NCI-H2107 treated with DMSO at 0.1 percent for 48 hours (cell line): ENCODE measurements around the gene REV3L.
A peak's percentile ranks its signal among the peaks of the same experiment; 100 is the strongest.
"Not testable (repeated sequence)": the region's sequence is repeated elsewhere in the genome, so short reads cannot be mapped to it uniquely, and the experiment has no call there.

Experiments used
- DNase-seq: peaks from one replicate; lab custom pipeline; 2025; ENCODE audit not compliant: unreplicated experiment; lab: John Stamatoyannopoulos, UW

Gene REV3L, protein sequence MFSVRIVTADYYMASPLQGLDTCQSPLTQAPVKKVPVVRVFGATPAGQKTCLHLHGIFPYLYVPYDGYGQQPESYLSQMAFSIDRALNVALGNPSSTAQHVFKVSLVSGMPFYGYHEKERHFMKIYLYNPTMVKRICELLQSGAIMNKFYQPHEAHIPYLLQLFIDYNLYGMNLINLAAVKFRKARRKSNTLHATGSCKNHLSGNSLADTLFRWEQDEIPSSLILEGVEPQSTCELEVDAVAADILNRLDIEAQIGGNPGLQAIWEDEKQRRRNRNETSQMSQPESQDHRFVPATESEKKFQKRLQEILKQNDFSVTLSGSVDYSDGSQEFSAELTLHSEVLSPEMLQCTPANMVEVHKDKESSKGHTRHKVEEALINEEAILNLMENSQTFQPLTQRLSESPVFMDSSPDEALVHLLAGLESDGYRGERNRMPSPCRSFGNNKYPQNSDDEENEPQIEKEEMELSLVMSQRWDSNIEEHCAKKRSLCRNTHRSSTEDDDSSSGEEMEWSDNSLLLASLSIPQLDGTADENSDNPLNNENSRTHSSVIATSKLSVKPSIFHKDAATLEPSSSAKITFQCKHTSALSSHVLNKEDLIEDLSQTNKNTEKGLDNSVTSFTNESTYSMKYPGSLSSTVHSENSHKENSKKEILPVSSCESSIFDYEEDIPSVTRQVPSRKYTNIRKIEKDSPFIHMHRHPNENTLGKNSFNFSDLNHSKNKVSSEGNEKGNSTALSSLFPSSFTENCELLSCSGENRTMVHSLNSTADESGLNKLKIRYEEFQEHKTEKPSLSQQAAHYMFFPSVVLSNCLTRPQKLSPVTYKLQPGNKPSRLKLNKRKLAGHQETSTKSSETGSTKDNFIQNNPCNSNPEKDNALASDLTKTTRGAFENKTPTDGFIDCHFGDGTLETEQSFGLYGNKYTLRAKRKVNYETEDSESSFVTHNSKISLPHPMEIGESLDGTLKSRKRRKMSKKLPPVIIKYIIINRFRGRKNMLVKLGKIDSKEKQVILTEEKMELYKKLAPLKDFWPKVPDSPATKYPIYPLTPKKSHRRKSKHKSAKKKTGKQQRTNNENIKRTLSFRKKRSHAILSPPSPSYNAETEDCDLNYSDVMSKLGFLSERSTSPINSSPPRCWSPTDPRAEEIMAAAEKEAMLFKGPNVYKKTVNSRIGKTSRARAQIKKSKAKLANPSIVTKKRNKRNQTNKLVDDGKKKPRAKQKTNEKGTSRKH (N-terminal part only)

GRCh38 chr6:111482959-111483735 lies at the start of gene REV3L:
REV3L (minus strand) TSS chr6:111483218; CDS start chr6:111482888, 330 bp downstream.
- peak; percentile 80 for DNase-seq

DNA sequence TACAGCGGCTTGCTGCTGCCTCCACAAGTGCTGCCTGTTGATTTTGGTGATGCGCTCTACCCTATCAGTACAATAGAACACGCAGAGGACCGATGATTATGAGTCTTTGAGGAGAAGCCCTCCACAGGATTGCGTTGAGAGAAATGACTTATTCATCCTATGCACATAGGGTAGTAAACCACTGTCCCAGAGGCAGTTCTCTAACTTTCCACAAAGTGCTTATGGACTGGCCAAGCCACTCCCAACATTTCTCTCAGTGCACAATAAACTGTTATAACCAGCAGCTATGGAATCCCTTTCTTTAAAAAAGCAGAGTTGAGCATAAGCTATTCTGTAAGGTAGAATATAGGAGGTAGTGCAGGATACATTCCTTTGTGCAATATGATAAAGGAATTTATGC lies 48.2 kb upstream of the REV3L start:
- DNase-seq: no peak

DNA sequence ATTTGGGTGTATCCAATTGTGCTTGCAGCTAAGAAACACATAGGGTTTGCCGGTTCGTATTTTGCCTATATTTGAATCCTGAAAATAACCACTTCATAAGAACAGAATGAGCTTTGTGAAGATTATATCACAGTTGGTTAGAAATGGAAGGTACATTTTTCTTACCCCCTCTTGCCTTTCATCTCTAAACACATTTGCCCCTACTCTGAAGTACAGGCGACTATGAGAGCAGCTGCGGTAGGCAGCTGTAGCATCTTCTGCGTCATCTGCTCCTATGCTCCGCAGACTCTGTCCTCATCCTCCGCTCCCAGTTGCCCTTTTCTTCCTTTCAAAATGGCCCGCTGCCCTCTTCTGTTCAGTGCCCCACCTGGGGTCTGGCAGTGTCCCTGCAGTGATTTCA lies 47.6 kb upstream of the REV3L start:
- DNase-seq: no peak

- no peak for DNase-seq
These were observed 47.2 kb upstream of the REV3L start for GRCh38 chr6:111530218-111530617.

DNA sequence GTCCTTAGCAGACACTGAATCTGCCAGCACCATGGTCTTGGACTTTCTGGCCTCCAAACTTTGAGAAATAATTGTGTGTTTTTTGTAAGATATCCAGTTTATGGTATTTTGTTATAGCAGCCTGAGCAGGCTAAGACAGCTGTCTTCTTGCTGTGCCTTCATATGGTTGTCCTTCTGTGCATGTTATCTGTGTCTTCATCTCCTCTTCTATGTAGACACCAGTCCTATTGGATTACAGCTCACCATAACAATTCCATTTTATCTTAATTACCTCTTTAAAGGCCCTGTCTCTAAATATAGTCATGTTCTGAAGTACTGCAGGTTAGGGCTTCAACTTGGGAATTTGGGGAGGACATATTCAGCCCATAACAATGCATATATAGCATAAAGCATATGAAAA lies 44.3 kb upstream of the REV3L start:
- DNase-seq: no peak

GRCh38 chr6:111524735-111525134 lies 41.7 kb upstream of the REV3L start:
- no peak for DNase-seq

DNA sequence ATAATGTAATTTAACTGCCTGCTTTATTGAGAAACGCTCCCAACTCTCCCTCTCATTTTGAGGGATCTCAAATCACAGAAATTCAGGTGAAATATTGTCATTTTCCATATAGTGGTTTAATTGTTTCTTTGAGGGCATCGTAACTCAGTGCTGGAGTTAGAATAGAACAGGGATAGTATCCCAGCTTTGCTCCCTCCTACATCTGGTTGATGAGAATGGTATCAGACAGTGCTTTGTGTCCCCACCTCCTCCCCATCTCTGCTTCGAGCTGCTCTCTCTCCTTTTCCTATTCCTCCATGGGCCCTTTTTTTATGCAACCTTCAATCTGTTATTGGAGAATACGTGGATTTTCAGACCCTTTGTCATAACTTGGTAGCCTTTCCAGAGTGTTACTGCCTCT lies 41.2 kb upstream of the REV3L start:
- DNase-seq: no peak

DNA sequence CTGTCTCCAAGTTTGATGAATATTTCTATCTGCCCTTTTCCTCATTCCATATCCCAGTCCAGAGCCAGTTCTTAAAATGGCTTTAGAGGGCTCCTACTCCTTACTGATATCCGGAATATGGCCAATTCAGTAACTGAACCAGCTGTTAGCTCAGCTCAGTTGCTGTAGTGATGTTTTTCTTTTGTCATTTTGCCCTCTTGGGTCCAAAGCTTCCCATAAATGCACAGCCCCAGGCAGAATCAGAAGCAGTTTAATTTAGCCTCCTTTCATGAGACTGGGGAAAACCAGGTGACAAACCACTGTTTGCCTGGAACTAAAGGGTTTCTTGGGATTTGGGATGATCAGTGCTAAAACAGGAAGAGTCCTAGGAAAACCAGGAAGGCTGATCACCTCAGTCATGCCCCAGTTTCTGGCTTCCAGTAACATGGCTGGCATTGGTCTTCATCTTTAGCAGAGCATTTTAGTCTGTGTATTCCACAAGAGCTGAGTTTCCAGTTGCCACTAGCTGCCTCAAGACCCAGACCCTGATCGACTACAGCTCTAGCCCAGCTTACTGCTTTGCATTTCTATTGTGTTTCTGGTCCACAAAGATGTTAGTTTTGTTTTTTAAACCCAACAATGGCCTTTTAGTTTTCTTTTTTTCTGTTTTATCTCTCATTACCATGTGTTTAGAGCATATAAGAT lies 40.6 kb upstream of the REV3L start:
- no peak for DNase-seq

- no peak for DNase-seq
These were observed 39.5 kb upstream of the REV3L start for GRCh38 chr6:111522393-111523020.

GRCh38 chr6:111521497-111522270 lies 38.7 kb upstream of the REV3L start:
- DNase-seq: no peak

DNA sequence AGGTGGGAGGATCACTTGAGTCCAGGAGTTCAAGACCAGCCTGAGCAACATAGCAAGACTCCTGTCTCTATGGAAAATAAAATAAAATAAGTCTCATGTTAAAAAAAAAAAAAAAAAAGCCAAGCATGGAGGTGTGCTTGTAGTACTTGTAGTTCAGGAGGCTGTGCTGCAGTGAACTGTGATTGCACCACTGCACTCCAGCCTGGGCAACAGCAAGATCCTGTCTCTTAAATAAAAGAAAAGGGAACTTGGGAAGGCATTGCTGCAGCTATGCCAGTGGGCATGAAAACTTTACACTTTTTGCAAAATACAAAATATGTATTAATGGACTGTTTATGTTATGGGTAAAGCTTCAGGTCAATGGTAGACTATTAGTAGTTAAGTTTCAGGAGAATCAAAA lies 37.5 kb upstream of the REV3L start:
- no peak for DNase-seq

DNA sequence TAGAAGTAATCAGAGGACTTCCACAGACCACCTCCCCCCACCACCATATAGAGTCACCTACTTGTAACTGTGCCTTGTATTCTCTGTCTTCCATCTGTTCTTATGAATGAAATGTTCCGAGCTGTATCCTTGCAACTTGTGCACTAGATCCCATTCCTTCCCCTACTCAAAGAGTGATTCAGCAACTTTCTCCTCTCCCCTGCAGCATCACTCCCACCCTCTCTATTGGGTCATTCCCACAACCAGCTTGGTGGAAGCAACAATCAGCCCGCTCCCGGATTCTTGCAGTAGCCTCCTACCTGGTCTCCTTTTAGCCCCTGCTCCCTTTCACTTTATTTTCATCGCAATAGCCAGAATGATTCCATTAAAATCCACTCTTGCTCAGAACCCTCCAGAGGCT lies 34.9 kb upstream of the REV3L start:
- DNase-seq: no peak

GRCh38 chr6:111515259-111515658 lies 32.2 kb upstream of the REV3L start:
- no peak for DNase-seq

DNA sequence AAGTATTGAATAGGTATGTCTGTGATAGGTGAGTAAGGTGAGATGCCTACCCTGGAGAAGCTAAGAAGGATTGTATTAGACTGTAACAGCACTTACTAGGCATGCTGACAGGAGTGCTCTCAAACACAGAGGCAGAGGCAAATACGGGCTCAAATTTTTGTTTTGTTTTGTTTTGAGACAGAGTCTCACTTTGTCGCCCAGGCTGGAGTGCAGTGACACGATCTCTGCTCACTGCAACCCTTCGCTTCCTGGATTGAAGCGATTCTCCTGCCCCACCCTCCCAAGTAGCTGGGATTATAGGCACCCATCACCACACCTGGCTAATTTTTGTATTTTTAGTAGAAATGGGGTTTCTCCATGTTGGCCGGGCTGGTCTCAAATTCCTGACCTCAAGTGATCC lies 31.5 kb upstream of the REV3L start:
- DNase-seq: not testable (repeated sequence)

GRCh38 chr6:111507219-111507618 lies 24.2 kb upstream of the REV3L start:
- not testable (repeated sequence) for DNase-seq

DNA sequence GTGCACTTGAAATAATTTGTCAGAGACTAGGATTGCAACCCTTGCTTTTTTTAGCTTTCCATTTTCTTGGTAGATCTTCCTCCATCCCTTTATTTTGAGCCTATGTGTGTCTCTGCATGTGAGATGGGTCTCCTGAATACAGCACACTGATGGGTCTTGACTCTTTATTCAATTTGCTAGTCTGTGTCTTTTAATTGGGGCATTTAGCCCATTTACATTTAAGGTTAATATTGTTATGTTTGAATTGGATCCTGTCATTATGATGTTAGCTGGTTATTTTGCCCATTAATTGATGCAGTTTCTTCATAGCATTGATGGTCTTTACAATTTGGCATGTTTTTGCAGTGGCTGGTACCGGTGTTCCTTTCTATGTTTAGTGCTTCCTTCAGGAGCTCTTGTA lies 22.5 kb upstream of the REV3L start:
- not testable (repeated sequence) for DNase-seq

GRCh38 chr6:111503660-111504059 lies 20.6 kb upstream of the REV3L start:
- peak; percentile 40 for DNase-seq

DNA sequence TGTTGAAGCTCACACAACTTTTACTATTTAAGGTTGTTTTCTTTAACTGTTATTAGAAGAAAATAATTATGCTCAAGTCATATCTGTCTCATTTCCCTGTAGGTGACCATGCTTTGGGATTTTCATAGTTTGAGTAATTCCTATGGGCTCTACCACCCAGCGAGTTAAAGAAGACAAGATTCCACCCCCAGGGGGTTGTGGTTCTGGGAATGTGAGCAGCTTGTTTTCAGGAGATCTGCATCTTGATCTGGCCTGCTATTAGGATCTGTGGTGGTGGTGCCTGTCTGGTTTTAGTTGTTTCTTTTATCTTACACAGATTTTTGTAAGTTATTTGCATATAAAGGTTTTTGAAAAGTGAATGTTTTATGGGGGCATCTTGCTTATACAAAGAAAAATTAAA lies 20.2 kb upstream of the REV3L start:
- peak; percentile 40 for DNase-seq

- no peak for DNase-seq
These were observed 19.1 kb upstream of the REV3L start for GRCh38 chr6:111502154-111502553.
